ENCODE measurements around the gene CATSPER3.

The CATSPER3 gene

DNA sequence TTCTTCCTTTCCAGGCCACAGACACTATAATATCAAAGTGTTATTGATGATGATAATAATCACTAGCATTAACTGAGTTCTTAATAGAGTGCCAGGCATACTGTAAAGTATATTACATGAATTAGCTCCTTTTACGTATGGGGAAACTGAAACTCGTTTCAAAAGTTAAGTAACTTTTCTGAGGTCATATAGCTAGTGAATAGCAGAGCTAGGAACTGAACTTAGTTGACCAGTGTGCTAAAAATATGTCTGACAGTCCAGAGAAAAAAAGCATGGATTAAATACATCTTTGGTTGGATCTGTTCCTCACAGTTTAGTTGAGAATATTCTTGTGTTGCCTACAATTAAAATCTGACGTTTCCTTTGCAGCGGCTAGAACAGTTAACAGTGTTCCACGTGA lies 18.4 kb upstream of the CATSPER3 start:
- TF ChIP-seq, protein P1, sequence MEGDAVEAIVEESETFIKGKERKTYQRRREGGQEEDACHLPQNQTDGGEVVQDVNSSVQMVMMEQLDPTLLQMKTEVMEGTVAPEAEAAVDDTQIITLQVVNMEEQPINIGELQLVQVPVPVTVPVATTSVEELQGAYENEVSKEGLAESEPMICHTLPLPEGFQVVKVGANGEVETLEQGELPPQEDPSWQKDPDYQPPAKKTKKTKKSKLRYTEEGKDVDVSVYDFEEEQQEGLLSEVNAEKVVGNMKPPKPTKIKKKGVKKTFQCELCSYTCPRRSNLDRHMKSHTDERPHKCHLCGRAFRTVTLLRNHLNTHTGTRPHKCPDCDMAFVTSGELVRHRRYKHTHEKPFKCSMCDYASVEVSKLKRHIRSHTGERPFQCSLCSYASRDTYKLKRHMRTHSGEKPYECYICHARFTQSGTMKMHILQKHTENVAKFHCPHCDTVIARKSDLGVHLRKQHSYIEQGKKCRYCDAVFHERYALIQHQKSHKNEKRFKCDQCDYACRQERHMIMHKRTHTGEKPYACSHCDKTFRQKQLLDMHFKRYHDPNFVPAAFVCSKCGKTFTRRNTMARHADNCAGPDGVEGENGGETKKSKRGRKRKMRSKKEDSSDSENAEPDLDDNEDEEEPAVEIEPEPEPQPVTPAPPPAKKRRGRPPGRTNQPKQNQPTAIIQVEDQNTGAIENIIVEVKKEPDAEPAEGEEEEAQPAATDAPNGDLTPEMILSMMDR (IDR thresholded peaks at IDR 0.05; ENCODE audit: control insufficient read depth, extremely low read depth, insufficient read depth) = no peak
- H3K4me3 ChIP-seq (ENCODE audit: low read depth, low read length) = no peak overlapping the region
- no peak for DNase-seq (ENCODE audit: low read depth)

GRCh38 chr5:134957920-134958608 lies 9.6 kb upstream of the CATSPER3 start:
- DNase-seq (ENCODE audit: low read depth) = no peak
- TF ChIP-seq, protein P1 (IDR thresholded peaks at IDR 0.05; ENCODE audit: control insufficient read depth, extremely low read depth, insufficient read depth) = no peak
- no peak overlapping the region for H3K4me3 ChIP-seq (ENCODE audit: low read depth, low read length)

GRCh38 chr5:134958755-134959154 lies 9.0 kb upstream of the CATSPER3 start:
- H3K4me3 ChIP-seq (ENCODE audit: low read depth, low read length) = no peak overlapping the region
- TF ChIP-seq, protein P1 (IDR thresholded peaks at IDR 0.05; ENCODE audit: control insufficient read depth, extremely low read depth, insufficient read depth) = no peak
- no peak for DNase-seq (ENCODE audit: low read depth)

DNA sequence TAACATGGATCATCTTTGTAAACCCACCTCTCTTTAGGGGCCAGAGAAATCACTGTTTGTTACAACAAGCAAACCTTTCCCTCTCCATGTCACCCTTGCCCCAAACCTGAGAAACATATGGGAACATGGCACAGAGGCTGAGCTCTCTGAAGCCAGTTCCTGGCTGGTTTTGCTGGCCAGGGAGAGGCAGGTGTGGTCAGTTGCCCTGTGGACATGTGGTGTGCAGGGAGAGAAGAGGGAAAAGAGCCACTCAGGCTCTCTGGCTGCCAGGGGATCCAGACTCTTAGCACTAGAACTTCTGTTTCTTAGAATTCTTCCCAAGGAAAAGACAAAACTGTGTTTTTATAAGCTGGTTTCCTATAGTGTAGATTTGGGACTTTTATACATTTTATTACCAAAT lies 4.6 kb upstream of the CATSPER3 start:
- H3K4me3 ChIP-seq (ENCODE audit: low read depth, low read length) = no peak overlapping the region
- TF ChIP-seq, protein P1 (IDR thresholded peaks at IDR 0.05; ENCODE audit: control insufficient read depth, extremely low read depth, insufficient read depth) = no peak
- no peak for DNase-seq (ENCODE audit: low read depth)

- TF ChIP-seq, protein P1 (IDR thresholded peaks at IDR 0.05; ENCODE audit: control insufficient read depth, extremely low read depth, insufficient read depth) = no peak
- DNase-seq (ENCODE audit: low read depth) = no peak
- H3K4me3 ChIP-seq (ENCODE audit: low read depth, low read length) = no peak overlapping the region
Measured at GRCh38 chr5:134964359-134965270, 3.1 kb upstream of the CATSPER3 start.

DNA sequence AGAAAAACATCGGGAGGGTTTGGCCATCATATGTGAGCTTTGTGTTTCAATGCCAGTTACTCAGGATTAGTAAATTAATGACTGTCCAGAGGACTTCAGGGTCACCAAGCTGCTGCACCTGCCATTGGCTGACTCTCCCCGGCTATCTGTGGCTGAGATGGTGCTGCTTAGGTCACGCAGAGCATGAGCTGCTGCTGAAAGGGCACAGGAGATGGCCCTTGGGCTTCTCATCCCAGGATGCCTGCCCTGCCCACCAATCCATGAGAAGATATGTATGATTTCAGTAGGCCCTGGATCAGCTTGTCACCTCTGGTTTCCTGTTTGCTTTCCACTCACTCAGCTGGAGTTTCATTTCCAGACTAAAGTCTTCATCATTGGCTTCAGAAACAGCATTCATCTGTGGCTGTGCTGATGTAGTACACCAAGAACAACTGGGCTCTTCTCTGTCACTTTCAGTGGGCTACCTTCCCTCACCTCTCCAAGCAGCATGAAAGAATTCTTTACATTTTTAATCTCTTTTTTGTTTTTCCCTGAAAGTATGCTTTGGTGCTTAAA lies 2.4 kb upstream of the CATSPER3 start:
- TF ChIP-seq, protein P1 (IDR thresholded peaks at IDR 0.05; ENCODE audit: control insufficient read depth, extremely low read depth, insufficient read depth) = no peak
- no peak for DNase-seq (ENCODE audit: low read depth)
- H3K4me3 ChIP-seq (ENCODE audit: low read depth, low read length) = no peak overlapping the region
